ENCODE data around the gene C1orf174.
"Not testable (repeated sequence)": the region's sequence is repeated elsewhere in the genome, so short reads cannot be mapped to it uniquely, and the experiment has no call there.

Gene C1orf174

GRCh38 chr1:3925256-3925655 is 25.2 kb upstream of the C1orf174 start:
- DNase-seq: no peak

- no peak for DNase-seq
These were observed 24.8 kb upstream of the C1orf174 start for GRCh38 chr1:3924825-3925220.

GRCh38 chr1:3924186-3924824 is 24.2 kb upstream of the C1orf174 start:
- no peak for DNase-seq

- no peak for DNase-seq
These were observed 23.5 kb upstream of the C1orf174 start for GRCh38 chr1:3923378-3924185.

- DNase-seq: no peak
These were observed 22.8 kb upstream of the C1orf174 start for GRCh38 chr1:3922851-3923250.

- DNase-seq: no peak
These were observed 22.2 kb upstream of the C1orf174 start for GRCh38 chr1:3922201-3922725.

- DNase-seq: no peak
These were observed 21.7 kb upstream of the C1orf174 start for GRCh38 chr1:3921765-3922164.

GRCh38 chr1:3919706-3920105 is 19.6 kb upstream of the C1orf174 start:
- no peak for DNase-seq

GRCh38 chr1:3918966-3919611 is 19.0 kb upstream of the C1orf174 start:
- no peak for DNase-seq

- not testable (repeated sequence) for DNase-seq
These were observed 18.3 kb upstream of the C1orf174 start for GRCh38 chr1:3918359-3918758.

GRCh38 chr1:3917761-3918160 is 17.7 kb upstream of the C1orf174 start:
- DNase-seq: no peak

- DNase-seq: no peak
These were observed 15.6 kb upstream of the C1orf174 start for GRCh38 chr1:3915551-3916121.

- DNase-seq: no peak
These were observed 14.8 kb upstream of the C1orf174 start for GRCh38 chr1:3914911-3915310.

GRCh38 chr1:3914331-3914851 is 14.3 kb upstream of the C1orf174 start:
- no peak for DNase-seq

- no peak for DNase-seq
These were observed 13.0 kb upstream of the C1orf174 start for GRCh38 chr1:3912809-3913685.

GRCh38 chr1:3911981-3912808 is 12.1 kb upstream of the C1orf174 start:
- DNase-seq: no peak

GRCh38 chr1:3910857-3911845 is 11.1 kb upstream of the C1orf174 start:
- DNase-seq: no peak

- DNase-seq: no peak
These were observed 10.1 kb upstream of the C1orf174 start for GRCh38 chr1:3910049-3910731.

GRCh38 chr1:3909615-3910014 is 9.5 kb upstream of the C1orf174 start:
- DNase-seq: no peak

Measured in NCI-H2029 (cell line).